ENCODE measurements around the gene SINHCAF. TPM values are rescaled to one million over a fixed set of nuclear protein-coding genes. Genes with fewer than 3 reads are reported as not detected.

SINHCAF gene
- total and polyA plus RNA-seq, 4 donors: 2.3 to 10.3 (median 4.9) TPM

DNA sequence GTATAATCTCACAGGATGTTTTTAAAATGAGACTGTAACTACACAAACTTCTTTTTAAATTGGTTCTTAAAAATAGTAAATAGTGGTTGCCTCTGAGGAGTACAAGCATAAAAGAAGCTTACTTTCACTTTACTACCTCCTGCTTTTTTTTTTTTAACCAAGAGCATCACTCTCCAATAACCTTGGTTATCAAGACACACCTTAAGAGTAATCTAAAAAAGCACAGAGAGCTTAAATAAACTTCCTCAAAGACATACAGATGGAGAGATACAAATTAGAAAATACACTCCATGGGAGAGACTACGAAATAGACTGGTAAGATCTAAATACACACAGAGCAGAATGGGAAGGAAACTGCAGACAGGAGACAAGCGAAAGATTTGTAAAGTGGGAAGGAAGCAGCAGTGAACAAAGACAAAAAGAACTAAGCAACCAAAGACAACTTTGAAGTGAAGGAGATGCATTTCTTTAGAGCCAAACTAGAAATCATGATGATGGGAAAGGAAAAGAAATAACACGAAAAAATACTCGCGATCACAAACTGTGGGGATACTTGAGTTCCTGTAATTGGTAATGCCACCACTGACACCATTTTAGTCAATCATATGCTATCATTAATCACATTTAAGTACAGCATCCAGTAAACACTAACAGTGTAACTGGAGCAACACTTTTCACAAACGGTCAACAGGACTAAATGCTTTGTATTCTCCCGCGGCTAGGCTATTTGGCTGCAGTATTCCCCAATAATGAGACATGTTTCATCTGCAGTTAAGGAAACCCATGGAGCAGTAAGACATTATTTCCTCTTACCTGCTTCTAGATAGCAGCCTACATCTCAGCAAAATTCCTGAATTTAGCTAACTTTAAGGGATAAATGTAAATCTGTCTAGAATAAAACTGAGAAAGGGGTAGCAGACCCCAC, 8.2 kb downstream of the SINHCAF start:
- WGBS: 39% methylated on average over 8 of the region's 8 CpGs
- peaks cover 0 to 2% (median 0%) of the 10 kb centered on the region in 4 donors for H3K36me3 ChIP-seq (ENCODE audit: control insufficient read depth in 4 of 4, insufficient read depth in 3 of 4, low read depth in 1 of 4, low read length in 3 of 4)
- no peak overlapping the region for H3K27ac ChIP-seq (ENCODE audit: low read depth in 1 of 2, low read length in 2 of 2)
- no peaks in the 10 kb centered on the region for H3K9me3 ChIP-seq (ENCODE audit: control insufficient read depth in 4 of 4, low read length in 3 of 4)
- peaks cover 2 to 13% (median 5%) of the 10 kb centered on the region in 4 donors for H3K4me1 ChIP-seq (ENCODE audit: control insufficient read depth in 4 of 4, insufficient read depth in 4 of 4, low read length in 3 of 4)
- H3K27me3 ChIP-seq (ENCODE audit: control insufficient read depth in 4 of 4, insufficient read depth in 4 of 4, low read length in 3 of 4): no peaks in the 10 kb centered on the region
- peak overlapping the region in 2 of 3 donors; percentile 39 to 45 for H3K4me3 ChIP-seq (ENCODE audit: low read depth in 1 of 3, low read length in 3 of 3)
- H3K9ac ChIP-seq (ENCODE audit: low read depth in 1 of 2, low read length in 2 of 2): peak overlapping the region; percentile 21 to 26
- TF ChIP-seq, protein P1, sequence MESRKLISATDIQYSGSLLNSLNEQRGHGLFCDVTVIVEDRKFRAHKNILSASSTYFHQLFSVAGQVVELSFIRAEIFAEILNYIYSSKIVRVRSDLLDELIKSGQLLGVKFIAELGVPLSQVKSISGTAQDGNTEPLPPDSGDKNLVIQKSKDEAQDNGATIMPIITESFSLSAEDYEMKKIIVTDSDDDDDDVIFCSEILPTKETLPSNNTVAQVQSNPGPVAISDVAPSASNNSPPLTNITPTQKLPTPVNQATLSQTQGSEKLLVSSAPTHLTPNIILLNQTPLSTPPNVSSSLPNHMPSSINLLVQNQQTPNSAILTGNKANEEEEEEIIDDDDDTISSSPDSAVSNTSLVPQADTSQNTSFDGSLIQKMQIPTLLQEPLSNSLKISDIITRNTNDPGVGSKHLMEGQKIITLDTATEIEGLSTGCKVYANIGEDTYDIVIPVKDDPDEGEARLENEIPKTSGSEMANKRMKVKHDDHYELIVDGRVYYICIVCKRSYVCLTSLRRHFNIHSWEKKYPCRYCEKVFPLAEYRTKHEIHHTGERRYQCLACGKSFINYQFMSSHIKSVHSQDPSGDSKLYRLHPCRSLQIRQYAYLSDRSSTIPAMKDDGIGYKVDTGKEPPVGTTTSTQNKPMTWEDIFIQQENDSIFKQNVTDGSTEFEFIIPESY (IDR thresholded peaks at IDR 0.05): no peak
- no peak for TF ChIP-seq JUND (IDR thresholded peaks at IDR 0.05)
- TF ChIP-seq RAD21 (IDR thresholded peaks at IDR 0.05): no peak
- TF ChIP-seq, protein P2, sequence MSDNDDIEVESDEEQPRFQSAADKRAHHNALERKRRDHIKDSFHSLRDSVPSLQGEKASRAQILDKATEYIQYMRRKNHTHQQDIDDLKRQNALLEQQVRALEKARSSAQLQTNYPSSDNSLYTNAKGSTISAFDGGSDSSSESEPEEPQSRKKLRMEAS (IDR thresholded peaks at IDR 0.05): no peak
- no peak for TF ChIP-seq NR2F2 (IDR thresholded peaks at IDR 0.05)
- TF ChIP-seq GABPA (IDR thresholded peaks at IDR 0.05 in 1 of 2, conservative IDR thresholded peaks at IDR 0.05 in 1 of 2): no peak
- TF ChIP-seq HNF4G (IDR thresholded peaks at IDR 0.05): no peak
- TF ChIP-seq, protein P3, sequence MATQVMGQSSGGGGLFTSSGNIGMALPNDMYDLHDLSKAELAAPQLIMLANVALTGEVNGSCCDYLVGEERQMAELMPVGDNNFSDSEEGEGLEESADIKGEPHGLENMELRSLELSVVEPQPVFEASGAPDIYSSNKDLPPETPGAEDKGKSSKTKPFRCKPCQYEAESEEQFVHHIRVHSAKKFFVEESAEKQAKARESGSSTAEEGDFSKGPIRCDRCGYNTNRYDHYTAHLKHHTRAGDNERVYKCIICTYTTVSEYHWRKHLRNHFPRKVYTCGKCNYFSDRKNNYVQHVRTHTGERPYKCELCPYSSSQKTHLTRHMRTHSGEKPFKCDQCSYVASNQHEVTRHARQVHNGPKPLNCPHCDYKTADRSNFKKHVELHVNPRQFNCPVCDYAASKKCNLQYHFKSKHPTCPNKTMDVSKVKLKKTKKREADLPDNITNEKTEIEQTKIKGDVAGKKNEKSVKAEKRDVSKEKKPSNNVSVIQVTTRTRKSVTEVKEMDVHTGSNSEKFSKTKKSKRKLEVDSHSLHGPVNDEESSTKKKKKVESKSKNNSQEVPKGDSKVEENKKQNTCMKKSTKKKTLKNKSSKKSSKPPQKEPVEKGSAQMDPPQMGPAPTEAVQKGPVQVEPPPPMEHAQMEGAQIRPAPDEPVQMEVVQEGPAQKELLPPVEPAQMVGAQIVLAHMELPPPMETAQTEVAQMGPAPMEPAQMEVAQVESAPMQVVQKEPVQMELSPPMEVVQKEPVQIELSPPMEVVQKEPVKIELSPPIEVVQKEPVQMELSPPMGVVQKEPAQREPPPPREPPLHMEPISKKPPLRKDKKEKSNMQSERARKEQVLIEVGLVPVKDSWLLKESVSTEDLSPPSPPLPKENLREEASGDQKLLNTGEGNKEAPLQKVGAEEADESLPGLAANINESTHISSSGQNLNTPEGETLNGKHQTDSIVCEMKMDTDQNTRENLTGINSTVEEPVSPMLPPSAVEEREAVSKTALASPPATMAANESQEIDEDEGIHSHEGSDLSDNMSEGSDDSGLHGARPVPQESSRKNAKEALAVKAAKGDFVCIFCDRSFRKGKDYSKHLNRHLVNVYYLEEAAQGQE (IDR thresholded peaks at IDR 0.05): no peak
- TF ChIP-seq FOXA1 (IDR thresholded peaks at IDR 0.05): no peak
- TF ChIP-seq, protein P4, sequence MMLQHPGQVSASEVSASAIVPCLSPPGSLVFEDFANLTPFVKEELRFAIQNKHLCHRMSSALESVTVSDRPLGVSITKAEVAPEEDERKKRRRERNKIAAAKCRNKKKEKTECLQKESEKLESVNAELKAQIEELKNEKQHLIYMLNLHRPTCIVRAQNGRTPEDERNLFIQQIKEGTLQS (IDR thresholded peaks at IDR 0.05): no peak
- no peak for TF ChIP-seq HNF4A (conservative IDR thresholded peaks at IDR 0.05)
- TF ChIP-seq FOXA2 (IDR thresholded peaks at IDR 0.05): no peak
- no peak for TF ChIP-seq TAF1 (conservative IDR thresholded peaks at IDR 0.05)
- TF ChIP-seq SP1 (IDR thresholded peaks at IDR 0.05): no peak
- no peak for TF ChIP-seq EGR1 (IDR thresholded peaks at IDR 0.05; ENCODE audit: low read depth in 2 of 2)
- no peak for TF ChIP-seq RXRA (IDR thresholded peaks at IDR 0.05)
- no peak for TF ChIP-seq YY1 (IDR thresholded peaks at IDR 0.05)
- TF ChIP-seq, protein P5, sequence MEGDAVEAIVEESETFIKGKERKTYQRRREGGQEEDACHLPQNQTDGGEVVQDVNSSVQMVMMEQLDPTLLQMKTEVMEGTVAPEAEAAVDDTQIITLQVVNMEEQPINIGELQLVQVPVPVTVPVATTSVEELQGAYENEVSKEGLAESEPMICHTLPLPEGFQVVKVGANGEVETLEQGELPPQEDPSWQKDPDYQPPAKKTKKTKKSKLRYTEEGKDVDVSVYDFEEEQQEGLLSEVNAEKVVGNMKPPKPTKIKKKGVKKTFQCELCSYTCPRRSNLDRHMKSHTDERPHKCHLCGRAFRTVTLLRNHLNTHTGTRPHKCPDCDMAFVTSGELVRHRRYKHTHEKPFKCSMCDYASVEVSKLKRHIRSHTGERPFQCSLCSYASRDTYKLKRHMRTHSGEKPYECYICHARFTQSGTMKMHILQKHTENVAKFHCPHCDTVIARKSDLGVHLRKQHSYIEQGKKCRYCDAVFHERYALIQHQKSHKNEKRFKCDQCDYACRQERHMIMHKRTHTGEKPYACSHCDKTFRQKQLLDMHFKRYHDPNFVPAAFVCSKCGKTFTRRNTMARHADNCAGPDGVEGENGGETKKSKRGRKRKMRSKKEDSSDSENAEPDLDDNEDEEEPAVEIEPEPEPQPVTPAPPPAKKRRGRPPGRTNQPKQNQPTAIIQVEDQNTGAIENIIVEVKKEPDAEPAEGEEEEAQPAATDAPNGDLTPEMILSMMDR (IDR thresholded peaks at IDR 0.05; ENCODE audit: low read depth, low read length, missing input control): no peak
- no peak for DNase-seq (ENCODE audit: low spot score)

All from liver (tissue), 9 donors.